Measurements from ENCODE around the gene TMEM250.
A peak's percentile ranks its signal among the peaks of the same experiment; 100 is the strongest.

Gene TMEM250

GRCh38 chr9:136132512-136133050, 13.9 kb upstream of the TMEM250 start:
- no peak for DNase-seq (ENCODE audit: low spot score)

GRCh38 chr9:136131629-136132511, 13.2 kb upstream of the TMEM250 start:
- DNase-seq (ENCODE audit: low spot score) = no peak

- no peak for DNase-seq (ENCODE audit: low spot score)
Measured at GRCh38 chr9:136129176-136129575, 10.5 kb upstream of the TMEM250 start.

- DNase-seq (ENCODE audit: low spot score) = no peak
Measured at GRCh38 chr9:136128436-136128835, 9.8 kb upstream of the TMEM250 start.

- no peak for DNase-seq (ENCODE audit: low spot score)
Measured at GRCh38 chr9:136127313-136127712, 8.6 kb upstream of the TMEM250 start.

GRCh38 chr9:136124976-136125692, 6.5 kb upstream of the TMEM250 start:
- no peak for DNase-seq (ENCODE audit: low spot score)

- DNase-seq (ENCODE audit: low spot score) = peak; percentile 78
Measured at GRCh38 chr9:136122425-136123383, 4.0 kb upstream of the TMEM250 start.

- DNase-seq (ENCODE audit: low spot score) = no peak
Measured at GRCh38 chr9:136121801-136122200, 3.1 kb upstream of the TMEM250 start.

GRCh38 chr9:136120438-136120844, 1.8 kb upstream of the TMEM250 start:
- DNase-seq (ENCODE audit: low spot score) = no peak

- no peak for DNase-seq (ENCODE audit: low spot score)
Measured at GRCh38 chr9:136119883-136120393, 1.3 kb upstream of the TMEM250 start.

- DNase-seq (ENCODE audit: low spot score) = no peak
Measured at GRCh38 chr9:136119061-136119882, 597 bp upstream of the TMEM250 start.

GRCh38 chr9:136117916-136118319, 757 bp downstream of the TMEM250 start:
- DNase-seq (ENCODE audit: low spot score) = no peak

GRCh38 chr9:136117291-136117915, 1.3 kb downstream of the TMEM250 start:
- DNase-seq (ENCODE audit: low spot score) = no peak

- DNase-seq (ENCODE audit: low spot score) = no peak
Measured at GRCh38 chr9:136116360-136117098, 2.1 kb downstream of the TMEM250 start.

- DNase-seq (ENCODE audit: low spot score) = no peak
Measured at GRCh38 chr9:136115641-136116359, 2.9 kb downstream of the TMEM250 start.

- DNase-seq (ENCODE audit: low spot score) = no peak
Measured at GRCh38 chr9:136115206-136115605, 3.5 kb downstream of the TMEM250 start.

- no peak for DNase-seq (ENCODE audit: low spot score)
Measured at GRCh38 chr9:136114610-136115009, 4.1 kb downstream of the TMEM250 start.

GRCh38 chr9:136112541-136112940, 6.1 kb downstream of the TMEM250 start:
- DNase-seq (ENCODE audit: low spot score) = no peak

GRCh38 chr9:136111910-136112309, 6.8 kb downstream of the TMEM250 start:
- no peak for DNase-seq (ENCODE audit: low spot score)

All from CD4-positive, alpha-beta T cell treated with Interleukin-2 at 100 ng/mL for 4 hours (primary cell).